GM19351 (cell line): ENCODE measurements around the gene PSD2.

Experiments used
- ATAC-seq: cut with Tn5 transposase; IDR thresholded peaks from one replicate; pipeline ENCODE4 v1.9.1; 2021; ENCODE audit warnings: mild to moderate bottlenecking, moderate library complexity; ENCODE audit not compliant: unreplicated experiment

PSD2 gene

DNA sequence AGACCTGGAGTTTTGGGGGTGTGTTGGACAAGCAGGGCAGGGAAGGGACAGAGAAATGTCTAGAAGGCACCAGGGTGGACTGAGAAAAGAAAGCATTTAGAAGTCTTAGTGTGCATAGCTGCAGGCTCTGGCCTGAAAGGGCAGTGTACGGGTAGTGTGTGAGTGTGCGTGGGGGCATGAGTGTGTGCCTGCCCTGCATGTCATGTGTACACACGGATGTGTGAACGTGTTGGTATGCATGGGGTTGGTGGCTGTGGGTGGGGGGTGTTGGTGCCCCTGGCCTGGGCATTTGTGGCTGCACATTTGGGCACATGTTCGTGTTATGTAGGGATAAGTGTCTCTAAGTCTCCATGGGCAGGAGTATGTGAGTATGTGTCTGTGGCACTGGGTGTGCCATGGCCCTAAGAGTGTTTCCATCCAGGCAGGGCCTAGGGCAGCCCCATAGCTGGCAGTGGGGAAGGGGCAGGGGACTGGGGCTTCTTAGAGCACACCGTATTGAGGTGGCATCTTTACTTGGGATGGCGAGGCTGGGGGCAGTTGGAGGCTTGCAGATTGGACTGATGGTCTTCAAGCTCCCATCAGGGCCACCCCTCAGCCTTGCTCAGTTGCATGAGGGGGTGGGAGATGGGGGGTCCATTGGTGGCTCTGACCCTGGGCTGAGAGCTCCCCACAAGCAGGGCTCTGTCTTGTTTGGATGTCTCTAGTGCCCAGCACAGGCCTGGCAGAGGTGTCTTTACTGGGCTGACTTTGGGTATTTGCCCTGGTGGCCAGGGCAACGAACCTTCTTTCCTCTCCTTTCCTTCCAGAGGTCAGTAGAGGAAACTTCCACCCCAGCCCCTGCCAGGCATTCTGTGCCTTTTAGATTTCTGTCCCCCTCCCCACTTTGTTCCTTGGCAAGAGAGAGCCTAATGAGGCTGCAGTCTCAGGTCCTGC is 15.0 kb downstream of the PSD2 start:
- ATAC-seq, result no peak

DNA sequence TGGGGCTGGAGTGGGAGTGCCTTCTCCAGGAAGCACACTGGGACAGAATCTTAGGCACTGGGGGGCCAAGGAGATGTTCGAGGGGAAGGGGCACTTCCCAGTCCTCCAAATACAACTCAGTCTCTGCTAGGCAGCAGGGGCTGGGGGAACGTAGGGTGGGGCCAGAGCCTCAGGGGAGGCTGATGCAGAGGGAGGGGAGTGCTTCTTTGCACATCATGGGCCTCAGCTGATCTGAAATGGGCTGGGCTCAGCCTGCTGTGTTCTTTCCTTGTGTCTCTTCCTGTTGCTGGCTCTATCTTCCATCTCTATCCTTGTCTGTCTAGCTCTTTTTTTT is 15.6 kb downstream of the PSD2 start:
- no peak for ATAC-seq

DNA sequence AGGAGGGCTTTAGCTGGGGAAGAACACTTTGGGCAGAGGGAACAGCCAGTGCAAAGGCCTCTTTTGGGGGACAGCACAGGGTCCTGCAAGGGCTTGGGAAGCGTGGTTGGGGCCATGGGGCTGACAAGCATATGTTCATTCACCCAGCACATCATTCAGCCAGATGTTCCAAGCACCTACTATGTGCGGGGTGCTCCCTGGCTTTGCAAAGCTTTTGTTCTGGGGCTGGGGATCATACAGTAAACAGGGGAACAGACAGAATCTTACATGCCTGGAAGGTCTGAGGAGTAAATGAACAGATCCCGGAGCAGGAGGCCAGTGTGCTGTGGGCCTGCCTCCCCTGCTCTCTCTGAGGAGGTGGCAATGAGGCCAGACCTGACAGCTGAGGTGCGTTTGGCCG is 16.7 kb downstream of the PSD2 start:
- ATAC-seq, result no peak

DNA sequence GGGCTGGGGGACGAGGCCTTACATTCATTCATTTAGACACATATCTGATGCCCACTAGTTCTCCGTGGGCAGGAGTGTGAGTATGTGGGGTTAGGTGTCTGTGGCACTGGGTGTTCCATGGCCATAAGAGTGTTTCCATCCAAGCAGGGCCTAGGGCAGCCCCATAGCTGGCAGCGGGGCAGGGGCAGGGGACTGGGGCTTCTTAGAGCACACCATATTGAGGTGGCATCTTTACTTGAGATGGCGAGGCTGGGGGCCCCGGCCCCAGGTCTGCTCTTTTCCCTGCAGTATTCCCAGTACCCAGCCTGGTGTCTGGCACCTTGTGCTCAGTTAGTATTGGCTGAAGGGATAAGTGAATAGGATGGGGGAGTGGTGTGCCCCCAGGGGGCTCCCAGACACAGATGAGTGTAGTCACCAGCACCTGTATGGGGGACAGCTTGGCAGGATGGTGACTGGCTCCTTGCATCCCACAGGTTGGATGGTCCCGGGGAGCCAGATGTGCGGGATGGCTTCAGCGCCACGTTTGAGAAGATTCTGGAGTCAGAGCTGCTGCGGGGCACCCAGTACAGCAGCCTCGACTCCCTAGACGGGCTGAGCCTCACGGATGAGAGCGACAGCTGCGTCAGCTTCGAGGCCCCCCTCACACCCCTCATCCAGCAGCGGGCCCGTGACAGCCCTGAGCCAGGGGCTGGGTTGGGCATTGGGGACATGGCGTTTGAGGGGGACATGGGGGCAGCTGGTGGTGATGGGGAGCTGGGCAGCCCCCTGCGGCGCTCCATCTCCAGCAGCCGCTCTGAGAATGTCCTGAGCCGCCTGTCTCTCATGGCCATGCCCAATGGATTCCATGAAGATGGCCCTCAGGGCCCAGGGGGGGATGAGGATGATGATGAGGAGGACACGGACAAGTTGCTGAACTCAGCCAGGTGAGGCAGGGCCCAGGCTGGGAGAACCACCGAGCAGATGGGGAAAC is 17.5 kb downstream of the PSD2 start:
- no peak for ATAC-seq

DNA sequence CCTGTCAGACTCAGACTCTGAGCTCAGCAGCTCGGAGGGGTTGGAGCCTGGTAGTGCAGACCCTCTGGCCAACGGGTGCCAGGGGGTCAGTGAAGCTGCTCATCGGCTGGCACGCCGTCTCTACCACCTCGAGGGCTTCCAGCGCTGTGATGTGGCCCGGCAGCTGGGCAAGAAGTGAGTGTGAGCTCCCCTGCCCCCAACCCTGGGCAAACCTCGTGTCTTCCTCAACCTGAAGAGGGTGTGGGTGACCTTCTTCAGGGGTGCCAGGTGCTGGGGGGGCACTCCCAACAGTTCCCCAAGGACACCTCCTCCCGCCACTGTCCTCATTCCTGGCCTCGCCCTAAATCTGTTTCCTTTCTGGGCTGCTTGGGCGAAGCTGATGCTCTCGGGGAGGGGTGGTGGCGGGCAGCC is 18.6 kb downstream of the PSD2 start:
- ATAC-seq, result no peak

DNA sequence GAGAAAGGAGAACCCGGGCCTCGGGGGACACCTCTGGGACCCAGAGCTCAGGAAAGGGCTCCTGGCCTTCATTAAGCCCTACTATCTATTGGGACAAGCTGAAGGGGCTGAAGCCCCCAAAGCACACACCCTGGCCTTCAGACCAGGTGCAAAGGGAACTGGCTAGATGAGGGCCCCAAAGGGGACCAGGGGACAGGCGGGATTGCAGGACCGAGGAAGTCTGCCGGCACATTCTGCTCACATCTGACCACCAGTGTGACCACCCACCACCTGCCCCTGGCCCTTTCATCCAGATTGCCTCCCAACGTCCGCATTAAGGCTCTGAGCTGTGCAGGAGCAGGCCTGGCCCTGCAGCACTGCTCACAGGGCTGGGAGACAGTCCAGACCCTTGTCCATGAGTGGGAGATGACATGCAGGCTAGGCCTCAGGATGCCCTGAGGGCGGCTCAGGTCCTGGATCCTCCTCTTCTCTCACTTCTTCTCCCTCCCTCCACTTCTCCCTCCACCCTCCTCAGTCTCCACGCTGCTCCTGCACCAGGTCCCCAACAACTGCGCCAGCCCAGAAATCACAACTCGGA is 19.2 kb downstream of the PSD2 start:
- no peak for ATAC-seq

DNA sequence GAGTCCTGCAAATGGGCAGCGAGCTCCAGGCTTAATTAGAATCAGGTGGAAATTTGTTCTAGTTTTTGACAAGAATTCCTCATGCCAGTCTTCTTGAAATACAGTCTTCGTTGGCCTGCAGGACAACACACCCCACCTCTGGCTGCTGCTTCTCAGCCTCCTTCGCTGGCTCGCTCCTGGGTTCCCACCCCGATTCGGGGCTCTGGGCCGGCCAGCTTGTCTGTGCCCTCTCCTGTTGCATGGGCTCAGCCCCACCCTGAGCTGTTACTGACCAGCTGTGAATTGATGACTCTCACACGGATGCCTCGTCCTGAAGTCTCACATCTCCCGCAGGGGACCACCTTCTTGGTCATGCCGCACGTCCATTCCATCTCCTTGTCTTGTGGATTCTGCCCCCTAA is 21.0 kb downstream of the PSD2 start:
- ATAC-seq, result no peak

DNA sequence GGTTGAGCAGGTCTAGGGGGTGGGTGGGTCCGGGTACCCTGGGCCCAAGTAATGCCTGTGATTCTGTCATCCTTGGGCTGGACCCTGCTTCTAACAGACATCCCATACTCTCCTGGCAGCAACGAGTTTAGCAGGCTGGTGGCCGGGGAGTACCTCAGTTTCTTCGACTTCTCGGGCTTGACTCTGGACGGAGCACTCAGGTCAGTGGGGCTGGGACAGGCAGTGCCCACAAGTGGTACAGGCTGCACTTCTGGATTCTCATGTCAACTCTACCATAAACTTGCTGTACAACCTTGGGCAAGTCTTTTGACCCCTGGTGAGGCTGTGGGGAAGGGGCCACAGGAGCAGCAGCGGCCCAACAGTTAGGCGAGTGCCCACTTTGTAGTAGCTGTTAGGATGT is 21.8 kb downstream of the PSD2 start:
- ATAC-seq, result no peak

DNA sequence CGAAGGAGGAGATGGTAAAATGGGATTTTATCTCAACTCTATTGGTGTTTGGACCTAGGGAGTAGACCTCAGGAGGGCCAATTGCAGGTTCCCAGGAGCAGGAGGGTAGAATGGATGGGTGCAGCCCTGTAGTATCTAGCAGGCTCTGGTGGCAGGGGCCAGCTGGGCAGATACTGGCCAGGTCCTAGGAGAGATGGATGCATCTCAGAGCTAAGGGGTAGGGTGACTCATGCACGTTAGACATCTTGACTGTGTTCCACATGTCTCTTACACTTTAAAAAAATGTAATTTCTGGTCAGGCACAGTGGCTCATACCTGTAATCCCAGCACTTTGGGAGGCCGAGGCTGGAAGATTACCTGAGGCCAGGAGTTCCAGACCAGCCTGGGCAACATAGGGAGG is 22.4 kb downstream of the PSD2 start:
- ATAC-seq, result no peak

DNA sequence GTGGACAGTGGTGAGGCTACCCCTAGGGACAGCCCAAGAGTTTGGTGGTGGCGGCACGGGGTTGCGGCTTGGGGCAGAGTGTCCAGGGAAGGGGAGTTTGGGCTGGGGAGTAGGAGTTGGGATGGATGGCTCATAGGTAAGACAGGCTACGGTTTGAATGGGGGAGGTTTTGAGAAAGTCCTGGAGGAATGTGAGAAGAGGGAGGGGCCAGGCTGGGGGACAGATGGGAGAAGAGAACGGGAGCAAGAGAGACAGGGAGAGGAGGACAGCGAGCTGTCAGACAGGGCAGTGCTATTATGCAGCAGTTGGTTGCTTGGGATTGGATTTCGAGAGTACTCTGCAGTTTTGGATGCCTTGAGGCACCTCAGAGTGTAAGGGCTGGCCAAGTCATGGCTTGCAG is 24.5 kb downstream of the PSD2 start:
- no peak for ATAC-seq

DNA sequence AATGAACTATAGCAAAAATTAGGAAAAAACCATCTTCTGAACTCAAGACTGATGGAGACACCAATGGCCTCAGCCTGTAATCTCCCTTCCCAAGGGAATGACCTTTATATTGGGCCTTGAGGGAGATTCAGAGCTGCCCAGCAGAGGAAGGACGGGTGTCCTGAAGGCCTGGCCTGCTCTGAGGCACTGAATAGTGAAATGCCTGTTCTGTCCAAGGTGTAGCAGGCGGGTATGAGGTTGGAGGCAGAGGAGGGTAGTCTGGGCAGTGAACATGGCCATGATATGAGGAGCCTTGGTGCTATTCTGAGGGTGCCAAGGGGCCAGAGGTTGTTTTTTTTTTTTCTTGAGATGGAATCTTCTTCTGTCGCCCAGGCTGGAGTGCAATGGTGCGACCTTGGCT is 25.0 kb downstream of the PSD2 start:
- no peak for ATAC-seq

DNA sequence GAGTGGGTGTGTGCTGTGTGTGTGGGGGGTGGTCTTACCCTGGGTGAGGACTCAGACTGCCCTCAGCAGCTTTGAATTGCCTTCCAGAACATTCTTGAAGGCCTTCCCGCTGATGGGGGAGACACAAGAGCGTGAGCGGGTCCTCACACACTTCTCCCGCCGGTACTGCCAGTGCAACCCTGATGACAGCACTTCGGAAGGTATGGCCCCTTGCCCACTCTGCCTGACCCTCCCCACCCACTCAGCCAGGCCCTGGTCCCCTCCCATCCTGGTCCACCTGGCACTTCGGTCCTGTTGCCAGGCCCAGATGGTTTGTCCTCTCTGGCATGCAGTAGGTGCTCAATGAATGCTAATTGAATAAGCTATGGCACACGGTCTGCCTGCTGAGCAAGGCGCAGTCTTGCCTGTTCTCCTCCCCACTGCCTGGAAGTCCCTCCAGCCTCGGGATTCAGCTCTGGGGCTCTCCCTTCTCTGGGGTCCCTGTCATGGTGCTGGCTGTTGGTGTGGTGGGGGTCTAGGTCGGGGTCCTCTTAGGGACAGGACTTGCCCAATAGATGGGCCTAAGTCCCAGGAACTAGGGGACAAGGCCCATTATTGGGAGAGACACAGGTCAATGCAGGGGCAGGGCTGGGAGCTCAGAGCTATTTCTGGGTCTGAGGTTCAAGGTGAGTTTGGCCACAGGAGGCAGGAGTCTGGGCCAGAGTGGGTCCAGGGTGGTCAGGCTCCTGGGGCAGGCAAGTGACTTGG is 26.4 kb downstream of the PSD2 start:
- no peak for ATAC-seq

DNA sequence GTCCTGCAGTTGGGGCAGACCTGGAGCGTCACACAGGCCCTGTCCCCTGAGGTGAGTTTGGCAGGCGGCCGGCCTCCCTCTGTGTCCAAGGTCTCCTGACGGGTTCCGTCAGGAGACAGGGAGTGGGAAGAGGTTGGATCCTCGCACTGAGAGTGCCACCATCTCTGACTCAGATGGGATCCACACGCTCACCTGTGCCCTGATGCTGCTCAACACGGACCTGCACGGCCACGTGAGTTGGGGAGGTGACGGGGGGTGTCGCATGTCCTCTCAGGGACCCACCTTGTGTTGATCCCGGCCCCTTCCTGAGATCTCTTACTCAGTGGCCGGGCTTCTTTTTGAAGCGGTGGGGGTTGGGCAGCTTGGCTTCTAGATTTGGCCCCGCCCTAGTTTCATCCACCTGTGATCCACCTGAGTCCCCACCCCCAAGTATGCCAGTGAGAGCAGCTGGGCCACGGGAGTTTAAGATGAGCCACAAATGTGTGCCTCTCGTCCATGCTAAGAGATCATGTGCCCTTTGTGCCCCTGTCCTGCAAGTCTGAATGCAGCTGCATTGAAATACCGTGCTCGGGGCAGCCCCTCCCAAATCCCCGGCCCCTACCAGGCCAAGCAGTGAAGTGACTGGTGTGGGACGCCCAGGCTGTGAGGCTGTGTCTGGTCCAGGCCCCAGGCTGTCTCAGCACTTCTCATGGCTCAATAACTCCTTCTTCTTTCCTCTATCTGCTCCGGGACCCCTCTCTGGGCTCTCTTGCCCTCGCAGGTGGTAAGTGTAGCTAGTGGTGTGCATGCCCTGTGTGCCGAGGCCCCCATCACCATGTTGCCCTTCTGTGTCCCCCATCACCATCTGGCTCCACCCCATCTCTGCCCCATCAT is 27.2 kb downstream of the PSD2 start:
- ATAC-seq, result no peak

DNA sequence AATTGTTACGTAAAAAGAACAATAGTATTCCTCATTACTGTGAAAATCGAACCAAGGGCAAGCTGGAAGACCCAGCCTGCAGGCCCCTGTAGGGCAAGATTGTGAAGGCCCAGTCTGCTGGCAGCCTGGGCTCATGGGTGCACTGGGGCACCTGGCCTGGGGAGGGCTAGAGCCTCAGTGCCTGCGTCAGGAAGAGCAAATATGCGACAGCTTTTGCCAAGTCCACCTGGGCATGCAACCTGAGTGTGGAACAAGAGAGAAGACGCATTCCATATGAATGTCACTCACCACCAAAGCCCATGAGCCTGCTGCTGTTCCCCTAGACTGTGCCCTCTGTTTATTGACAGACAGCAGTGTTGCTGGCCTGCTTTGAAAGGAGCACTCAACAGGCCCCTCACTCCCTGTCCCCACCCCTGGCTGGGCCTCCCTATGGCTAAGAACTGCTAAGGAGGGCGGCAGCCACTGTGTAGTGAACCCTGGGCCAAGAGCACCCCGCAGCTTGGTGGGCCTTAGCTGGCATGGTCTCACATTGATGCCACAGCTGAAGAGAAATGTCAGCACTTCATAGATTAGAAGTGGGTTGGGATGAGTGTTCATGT is 28.2 kb downstream of the PSD2 start:
- no peak for ATAC-seq

DNA sequence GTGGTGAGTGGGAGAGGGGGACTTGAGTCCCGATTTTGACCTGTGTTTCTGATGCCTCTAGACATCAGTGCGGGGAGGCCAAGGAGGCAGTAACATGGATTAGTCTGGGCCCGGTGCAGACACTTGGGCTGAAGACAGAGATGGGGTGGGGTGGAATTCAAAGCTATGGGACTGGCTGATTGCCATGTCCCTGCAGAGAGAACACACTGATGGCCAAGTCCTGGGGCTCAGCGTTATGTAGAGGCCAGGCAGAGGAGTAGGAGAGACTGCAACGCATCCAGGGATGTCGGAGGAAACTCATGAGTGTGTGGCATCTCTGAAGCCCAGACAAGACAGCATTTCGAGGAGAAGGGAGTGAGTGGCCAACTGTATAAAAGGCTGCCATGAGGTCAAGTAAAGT is 30.1 kb downstream of the PSD2 start:
- no peak for ATAC-seq

DNA sequence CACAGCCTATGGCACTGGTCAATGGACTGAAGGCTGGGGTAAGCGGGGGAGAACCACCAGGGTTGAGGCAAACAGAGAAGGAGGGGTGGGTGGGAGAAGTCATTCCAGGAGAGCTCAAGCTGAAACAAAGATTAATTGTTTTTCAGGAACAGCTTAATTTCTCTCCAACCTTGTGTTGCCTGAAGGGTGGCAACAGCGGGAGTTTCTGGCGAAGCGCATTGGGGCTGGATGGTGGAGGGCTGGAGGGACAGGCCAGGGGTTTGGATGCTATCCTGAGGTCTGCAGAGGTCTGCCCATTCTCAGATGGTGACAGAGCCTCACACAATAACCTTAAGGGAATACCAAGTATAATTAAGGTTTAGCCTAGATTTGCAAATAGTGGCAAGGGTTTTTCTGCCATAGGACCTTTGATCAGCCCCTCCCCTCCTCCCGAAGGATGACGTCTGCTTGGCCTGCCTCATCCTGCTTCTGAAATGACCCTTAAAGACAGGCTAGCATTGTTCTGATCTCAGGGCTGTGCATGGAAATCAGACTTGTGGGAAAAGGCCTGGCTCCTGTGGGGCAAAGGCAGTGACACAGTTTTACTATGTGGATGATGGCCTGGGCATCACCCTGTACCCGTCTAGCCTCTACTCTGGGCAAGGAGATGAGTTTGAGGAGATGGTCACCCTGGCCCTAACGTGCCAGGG is 32.7 kb downstream of the PSD2 start:
- no peak for ATAC-seq

DNA sequence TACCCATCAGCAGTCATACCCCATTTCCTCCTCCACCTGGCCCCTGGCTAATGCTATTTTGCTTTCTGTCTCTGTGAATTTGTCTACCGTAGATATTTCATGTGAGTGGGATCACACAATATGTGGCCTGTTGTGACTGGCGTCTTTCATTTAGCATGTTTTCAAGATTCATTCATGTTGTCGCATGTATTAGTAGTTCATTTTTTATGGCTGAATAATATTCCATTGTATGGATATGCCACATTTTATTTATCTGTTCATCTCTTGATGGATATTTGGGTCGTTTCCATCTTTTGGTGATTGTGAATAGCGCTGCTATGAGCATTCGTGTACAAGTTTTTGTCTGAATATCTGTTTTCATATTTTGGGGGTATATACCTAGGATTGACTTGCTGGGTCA is 33.9 kb downstream of the PSD2 start:
- no peak for ATAC-seq

DNA sequence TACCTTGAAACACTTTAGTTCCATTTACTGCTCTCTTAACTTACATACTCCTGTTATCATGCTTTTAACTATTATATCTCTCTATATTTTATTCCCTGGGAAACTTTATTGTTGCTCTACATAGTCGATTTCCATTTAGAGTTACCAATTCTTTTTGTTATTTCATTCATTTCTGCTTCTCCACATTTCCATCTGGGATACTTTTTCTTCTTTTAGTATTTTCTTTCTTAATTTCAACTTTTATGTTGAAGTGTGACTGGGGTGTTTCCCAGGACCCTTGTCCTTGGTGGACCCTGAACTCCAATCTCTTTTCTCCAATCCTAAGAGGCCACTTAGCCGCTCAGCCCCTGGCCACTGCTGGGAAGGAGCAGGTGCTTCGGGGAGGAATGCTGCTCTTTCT is 36.0 kb downstream of the PSD2 start:
- ATAC-seq, result no peak

DNA sequence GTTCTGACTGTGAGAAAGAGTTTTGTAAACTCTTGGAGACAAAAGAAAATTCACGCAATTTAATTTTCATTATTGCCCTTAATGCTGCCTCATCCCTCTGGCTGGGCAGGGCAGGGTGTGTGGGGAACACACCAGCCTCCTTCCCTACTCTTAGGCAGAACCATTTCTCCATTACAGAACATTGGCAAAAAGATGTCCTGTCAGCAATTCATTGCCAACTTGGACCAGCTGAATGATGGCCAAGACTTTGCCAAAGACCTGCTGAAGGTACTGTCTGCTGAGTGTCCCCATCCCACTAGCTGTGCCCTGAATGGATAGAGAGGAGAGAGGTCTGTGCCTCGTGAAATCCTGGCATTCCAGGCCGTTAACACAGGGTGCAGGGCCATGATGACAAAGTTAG is 37.9 kb downstream of the PSD2 start:
- no peak for ATAC-seq
